HG03565 (cell line): Measurements from ENCODE around the gene TAGAP.

Source experiments
- ATAC-seq: cut with Tn5 transposase; IDR thresholded peaks from one replicate; pipeline ENCODE4 v1.9.1; 2021; ENCODE audit warnings: mild to moderate bottlenecking, moderate library complexity; ENCODE audit not compliant: unreplicated experiment

Gene TAGAP

GRCh38 chr6:159074120-159074684, 29.4 kb upstream of the TAGAP start:
- no peak for ATAC-seq

GRCh38 chr6:159071843-159072769, 27.3 kb upstream of the TAGAP start:
- no peak for ATAC-seq

- no peak for ATAC-seq
These were observed 24.2 kb upstream of the TAGAP start for GRCh38 chr6:159068904-159069578.

GRCh38 chr6:159067334-159067733, 22.5 kb upstream of the TAGAP start:
- ATAC-seq = no peak

- no peak for ATAC-seq
These were observed 21.7 kb upstream of the TAGAP start for GRCh38 chr6:159066483-159066882.

- no peak for ATAC-seq
These were observed 21.1 kb upstream of the TAGAP start for GRCh38 chr6:159065759-159066329.

- no peak for ATAC-seq
These were observed 20.3 kb upstream of the TAGAP start for GRCh38 chr6:159065091-159065490.

- ATAC-seq = no peak
These were observed 19.7 kb upstream of the TAGAP start for GRCh38 chr6:159064477-159064876.

- ATAC-seq = no peak
These were observed 18.8 kb upstream of the TAGAP start for GRCh38 chr6:159063549-159063948.

GRCh38 chr6:159062976-159063375, 18.2 kb upstream of the TAGAP start:
- no peak for ATAC-seq

- peak; percentile 49 for ATAC-seq
These were observed 17.8 kb upstream of the TAGAP start for GRCh38 chr6:159062564-159062945.

GRCh38 chr6:159061805-159062563, 17.2 kb upstream of the TAGAP start:
- ATAC-seq = peak; percentile 39

GRCh38 chr6:159061146-159061545, 16.4 kb upstream of the TAGAP start:
- no peak for ATAC-seq

GRCh38 chr6:159059885-159060506, 15.2 kb upstream of the TAGAP start:
- ATAC-seq = no peak

GRCh38 chr6:159059141-159059540, 14.3 kb upstream of the TAGAP start:
- ATAC-seq = no peak

- no peak for ATAC-seq
These were observed 12.1 kb upstream of the TAGAP start for GRCh38 chr6:159056899-159057298.

- no peak for ATAC-seq
These were observed 11.6 kb upstream of the TAGAP start for GRCh38 chr6:159056432-159056831.

GRCh38 chr6:159056003-159056402, 11.2 kb upstream of the TAGAP start:
- ATAC-seq = no peak

- no peak for ATAC-seq
These were observed 9.1 kb upstream of the TAGAP start for GRCh38 chr6:159053781-159054398.

- no peak for ATAC-seq
These were observed 7.9 kb upstream of the TAGAP start for GRCh38 chr6:159052720-159053119.
